GM12878 (cell line): Measurements from ENCODE around the gene DOCK9. TPM values are rescaled to one million over a fixed set of nuclear protein-coding genes. Genes with fewer than 3 reads are reported as not detected.
"Not testable (repeated sequence)": the region's sequence is repeated elsewhere in the genome, so short reads cannot be mapped to it uniquely, and the experiment has no call there.

Experiments used
- ATAC-seq: fragments of 200-7000 bp; cut with Tn5 transposase; 3 replicates; pipeline ENCODE4 v1.9.1; 2020; ENCODE audit warnings: mild to moderate bottlenecking, moderate library complexity
- BruUV-seq: library from RNA; stranded (reverse); fragments of 400-500 nt; replicated peaks from 2 replicates; lab custom pipeline; 2021; lab: Mats Ljungman, UMichigan
- CTCF ChIA-PET: fragments of 300-600 bp; sonication (Branson Sonifier 250); formaldehyde crosslinking; extraction: SDS; loops from one replicate; lab custom pipeline; 2021; ENCODE audit warnings: inconsistent platforms; lab: Yijun Ruan, JAX
- POLR2A ChIA-PET: fragments of 350-600 bp; formaldehyde crosslinking; extraction: SDS; loops from one replicate; lab custom pipeline; 2021; ENCODE audit warnings: inconsistent platforms; lab: Charles Lee
- RAD21 ChIA-PET: fragments of 300-600 bp; sonication (Branson Sonifier 250); formaldehyde crosslinking; loops from one replicate; lab custom pipeline; 2023; ENCODE audit warnings: antibody characterized with exemption; ENCODE audit not compliant: unreplicated experiment; lab: Charles Lee
- SMC1A ChIA-PET: fragments of 300-600 bp; sonication (Branson Sonifier 250); formaldehyde crosslinking; loops from one replicate; lab custom pipeline; 2023; ENCODE audit not compliant: unreplicated experiment, uncharacterized antibody; lab: Charles Lee
- DNase-seq: peaks from one replicate; pipeline ENCODE4 v3.0.0-alpha.2; 2011; ENCODE audit warnings: low read depth, low spot score
- FAIRE-seq: peaks from 3 replicates; lab custom pipeline; 2011; peaks lifted over from hg19 to GRCh38; lab: Jason Lieb, UNC
- H2AFZ ChIP-seq: 2 replicates; pipeline ENCODE4 v1.6.0; 2011; ENCODE audit warnings: low read depth, low read length, control low read depth; ENCODE audit not compliant: control insufficient read depth
- H3K27ac ChIP-seq: 2 replicates; pipeline ENCODE4 v1.5.1; 2011; ENCODE audit warnings: control low read depth; ENCODE audit not compliant: control insufficient read depth, insufficient read depth
- H3K27me3 ChIP-seq, 2 experiments: replicated peaks in 1 of 2; 2 replicates each; pipeline versions ENCODE4 v1.6.0 to v1.6.1; 2011; ENCODE audit warnings: low read length in 1 of 2; ENCODE audit not compliant: control insufficient read depth in 2 of 2, insufficient read depth in 2 of 2
- H3K36me3 ChIP-seq, 2 experiments: 2 replicates each; pipeline ENCODE4 v1.5.1; 2011; ENCODE audit warnings: low read length in 1 of 2; ENCODE audit not compliant: control insufficient read depth in 2 of 2, insufficient read depth in 2 of 2
- H3K4me1 ChIP-seq: 2 replicates; pipeline ENCODE4 v1.6.1; 2011; ENCODE audit warnings: mild to moderate bottlenecking, low read length, moderate library complexity, mixed read lengths; ENCODE audit not compliant: control insufficient read depth, insufficient read depth
- H3K4me2 ChIP-seq: 2 replicates; pipeline ENCODE4 v1.6.0; 2011; ENCODE audit warnings: control low read depth; ENCODE audit not compliant: control insufficient read depth, insufficient read depth
- H3K4me3 ChIP-seq: fragments of 200-600 bp; sonication (generic); 2 replicates; pipeline ENCODE4 v1.5.1; 2016
- H3K79me2 ChIP-seq: 2 replicates; pipeline ENCODE4 v1.6.0; 2011; ENCODE audit warnings: low read length; ENCODE audit not compliant: control insufficient read depth, insufficient read depth
- H3K9ac ChIP-seq: 2 replicates; pipeline ENCODE4 v1.8.0; 2011; ENCODE audit warnings: low read length, control low read depth, mixed read lengths; ENCODE audit not compliant: control insufficient read depth, insufficient read depth
- H3K9me3 ChIP-seq: replicated peaks from 3 replicates; pipeline ENCODE4 v1.5.1; 2011; ENCODE audit warnings: mild to moderate bottlenecking, low read length; ENCODE audit not compliant: control insufficient read depth, insufficient read depth
- H4K20me1 ChIP-seq: 2 replicates; pipeline ENCODE4 v1.6.0; 2011; ENCODE audit not compliant: control insufficient read depth, insufficient read depth
- FOXK2 ChIP-seq: fragments of 450-650 bp; IDR thresholded peaks from 2 replicates; pipeline ENCODE4 v1.6.1; 2017; ENCODE audit warnings: mild to moderate bottlenecking, moderate library complexity
- HDAC2 ChIP-seq: fragments of 200-600 bp; sonication (generic); IDR thresholded peaks from 2 replicates; pipeline ENCODE4 v1.6.1; 2017
- RAD21 ChIP-seq: IDR thresholded peaks from 2 replicates; pipeline ENCODE4 v1.6.1; 2011; ENCODE audit warnings: mild to moderate bottlenecking, low read depth, low read length, moderate library complexity; ENCODE audit not compliant: insufficient read depth
- RCOR1 ChIP-seq: conservative IDR thresholded peaks from 2 replicates; pipeline ENCODE4 v1.6.1; 2012; ENCODE audit warnings: low read depth, low read length, improper control_type of control experiment
- SMARCA5 ChIP-seq: fragments of 450-650 bp; IDR thresholded peaks from 2 replicates; pipeline ENCODE4 v1.6.1; 2017; ENCODE audit warnings: mild to moderate bottlenecking
- SUPT20H ChIP-seq: IDR thresholded peaks from 2 replicates; pipeline ENCODE4 v1.6.1; 2011; ENCODE audit warnings: low read depth, mild to moderate bottlenecking, low read length, moderate library complexity, borderline replicate concordance; ENCODE audit not compliant: control insufficient read depth
- TARDBP ChIP-seq: IDR thresholded peaks from 2 replicates; pipeline ENCODE4 v1.6.1; 2016; ENCODE audit warnings: borderline replicate concordance
- ZNF24 ChIP-seq: fragments of 450-650 bp; IDR thresholded peaks from 2 replicates; pipeline ENCODE4 v1.6.1; 2017; ENCODE audit warnings: antibody characterized with exemption, mild to moderate bottlenecking
- WGBS: methylation state at CpG from one replicate; pipeline ENCODE4 v1.1.6; 2016; ENCODE audit warnings: low lambda C conversion rate; ENCODE audit not compliant: insufficient replicate concordance, insufficient coverage; ENCODE audit errors: missing lambda C conversion rate; 5-methylcytosine and 5-hydroxymethylcytosine counted together
- in situ Hi-C: fragments of 300-500 bp; cut with MboI; formaldehyde crosslinking; loops from 9 replicates; pipeline ENCODE4 v1.14.3; 2018; ENCODE audit warnings: mixed read lengths
- intact Hi-C: fragments of 100-400 bp; cut with micrococcal nuclease; formaldehyde crosslinking; loops from one replicate; pipeline ENCODE4 v1.14.2; 2022; ENCODE audit not compliant: unreplicated experiment
- polyA plus RNA-seq, 11 experiments: library from polyadenylated mRNA; depleted of rRNA in 4 of 11; unstranded in 6 of 11; stranded (reverse) in 5 of 11; fragments of >200 nt; fragmentation: Nextera tagmentation in 4 of 11; fragmentation: Illumina TruSeq in 1 of 11; extraction: Ambion mirVana in 4 of 11; extraction: Trizol in 1 of 11; gene quantifications; 1 replicate in 1 of 11; 2 replicates in 10 of 11; pipeline versions ENCODE4 v1.2.1 to v1.2.3, GENCODE V29; 2011 to 2016; ENCODE audit warnings: inconsistent platforms in 2 of 11, missing spikeins in 2 of 11, low read depth in 1 of 11
- total RNA-seq, 4 experiments: library from RNA; depleted of rRNA in 3 of 4; stranded (reverse); fragments of >200 nt in 3 of 4; fragmentation: Illumina TruSeq in 1 of 4; extraction: Trizol in 1 of 4; gene quantifications; 2 replicates each; pipeline versions ENCODE4 v1.2.1 to v1.2.3, GENCODE V29; 2013 to 2021
- TF ChIP-seq, protein P1 (sequence below): fragments of 450-650 bp; IDR thresholded peaks from 2 replicates; pipeline ENCODE4 v1.6.1; 2017; ENCODE audit warnings: mild to moderate bottlenecking, moderate library complexity
- TF ChIP-seq, protein P2 (sequence below): IDR thresholded peaks from 2 replicates; pipeline ENCODE4 v1.6.1; 2012; ENCODE audit warnings: low read depth, low read length, improper control_type of control experiment
- TF ChIP-seq, protein P3 (sequence below): fragments of 450-650 bp; IDR thresholded peaks from 2 replicates; pipeline ENCODE4 v1.6.1; 2014; ENCODE audit warnings: mild to moderate bottlenecking

DOCK9 gene
- total and polyA plus RNA-seq, 10 of the 15 experiments (the other 5 are each of a cell fraction or from before 2014, with no cell fraction given), result 0.09 to 2.9 (median 0.74) TPM

DNA sequence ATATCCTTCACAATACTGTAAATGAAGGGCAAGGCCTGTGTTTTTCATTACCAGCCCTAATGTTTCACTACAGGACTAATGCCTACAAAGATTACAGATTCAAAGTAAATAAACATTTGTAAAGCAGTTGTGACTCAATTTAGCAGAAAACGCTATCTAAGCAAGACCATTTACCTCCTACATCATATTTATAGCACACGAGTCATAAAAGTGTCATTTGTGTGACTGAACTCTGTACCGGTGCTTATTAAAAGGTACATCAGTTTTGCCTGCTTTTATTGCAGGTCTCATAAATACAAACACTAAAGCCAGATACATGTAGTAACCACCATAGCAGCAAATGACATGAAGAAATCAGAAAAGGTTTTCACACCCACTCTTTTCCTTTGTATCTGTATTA, 163.9 kb downstream of the DOCK9 start:
- Histone ChIP-seq H3K27ac (no peak overlapping the region), H2AFZ (no peak overlapping the region), H3K9ac (no peak overlapping the region), H3K36me3 (no peaks in the 10 kb centered on the region), H4K20me1 (no peaks in the 10 kb centered on the region; the same call in 1 of the 2 replicates), H3K4me1 (no peaks in the 10 kb centered on the region), H3K9me3 (no peaks in the 10 kb centered on the region), H3K4me2 (no peak overlapping the region), H3K79me2 (no peaks in the 10 kb centered on the region), H3K27me3 (no peaks in the 10 kb centered on the region), H3K4me3 (no peak overlapping the region)
- RAD21 ChIA-PET, result no interaction called here
- no peak for ATAC-seq
- in situ Hi-C loops, result no loop called here
- FAIRE-seq, result no peak
- SMC1A ChIA-PET, result no interaction called here
- POLR2A ChIA-PET, result interaction anchor here (0.7 kb wide), 1 partner anchor 46 kb away, joined by 5 read pairs; no protein-coding TSS in a partner anchor
- TF ChIP-seq HDAC2, result no peak
- no peak for TF ChIP-seq RAD21
- TF ChIP-seq, protein P1, sequence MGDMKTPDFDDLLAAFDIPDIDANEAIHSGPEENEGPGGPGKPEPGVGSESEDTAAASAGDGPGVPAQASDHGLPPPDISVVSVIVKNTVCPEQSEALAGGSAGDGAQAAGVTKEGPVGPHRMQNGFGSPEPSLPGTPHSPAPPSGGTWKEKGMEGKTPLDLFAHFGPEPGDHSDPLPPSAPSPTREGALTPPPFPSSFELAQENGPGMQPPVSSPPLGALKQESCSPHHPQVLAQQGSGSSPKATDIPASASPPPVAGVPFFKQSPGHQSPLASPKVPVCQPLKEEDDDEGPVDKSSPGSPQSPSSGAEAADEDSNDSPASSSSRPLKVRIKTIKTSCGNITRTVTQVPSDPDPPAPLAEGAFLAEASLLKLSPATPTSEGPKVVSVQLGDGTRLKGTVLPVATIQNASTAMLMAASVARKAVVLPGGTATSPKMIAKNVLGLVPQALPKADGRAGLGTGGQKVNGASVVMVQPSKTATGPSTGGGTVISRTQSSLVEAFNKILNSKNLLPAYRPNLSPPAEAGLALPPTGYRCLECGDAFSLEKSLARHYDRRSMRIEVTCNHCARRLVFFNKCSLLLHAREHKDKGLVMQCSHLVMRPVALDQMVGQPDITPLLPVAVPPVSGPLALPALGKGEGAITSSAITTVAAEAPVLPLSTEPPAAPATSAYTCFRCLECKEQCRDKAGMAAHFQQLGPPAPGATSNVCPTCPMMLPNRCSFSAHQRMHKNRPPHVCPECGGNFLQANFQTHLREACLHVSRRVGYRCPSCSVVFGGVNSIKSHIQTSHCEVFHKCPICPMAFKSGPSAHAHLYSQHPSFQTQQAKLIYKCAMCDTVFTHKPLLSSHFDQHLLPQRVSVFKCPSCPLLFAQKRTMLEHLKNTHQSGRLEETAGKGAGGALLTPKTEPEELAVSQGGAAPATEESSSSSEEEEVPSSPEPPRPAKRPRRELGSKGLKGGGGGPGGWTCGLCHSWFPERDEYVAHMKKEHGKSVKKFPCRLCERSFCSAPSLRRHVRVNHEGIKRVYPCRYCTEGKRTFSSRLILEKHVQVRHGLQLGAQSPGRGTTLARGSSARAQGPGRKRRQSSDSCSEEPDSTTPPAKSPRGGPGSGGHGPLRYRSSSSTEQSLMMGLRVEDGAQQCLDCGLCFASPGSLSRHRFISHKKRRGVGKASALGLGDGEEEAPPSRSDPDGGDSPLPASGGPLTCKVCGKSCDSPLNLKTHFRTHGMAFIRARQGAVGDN, result no peak
- TF ChIP-seq SMARCA5, result no peak
- TF ChIP-seq, protein P2, sequence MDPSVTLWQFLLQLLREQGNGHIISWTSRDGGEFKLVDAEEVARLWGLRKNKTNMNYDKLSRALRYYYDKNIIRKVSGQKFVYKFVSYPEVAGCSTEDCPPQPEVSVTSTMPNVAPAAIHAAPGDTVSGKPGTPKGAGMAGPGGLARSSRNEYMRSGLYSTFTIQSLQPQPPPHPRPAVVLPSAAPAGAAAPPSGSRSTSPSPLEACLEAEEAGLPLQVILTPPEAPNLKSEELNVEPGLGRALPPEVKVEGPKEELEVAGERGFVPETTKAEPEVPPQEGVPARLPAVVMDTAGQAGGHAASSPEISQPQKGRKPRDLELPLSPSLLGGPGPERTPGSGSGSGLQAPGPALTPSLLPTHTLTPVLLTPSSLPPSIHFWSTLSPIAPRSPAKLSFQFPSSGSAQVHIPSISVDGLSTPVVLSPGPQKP, result no peak
- no peak for TF ChIP-seq ZNF24
- no peak for TF ChIP-seq SUPT20H
- TF ChIP-seq FOXK2, result no peak
- TF ChIP-seq, protein P3, sequence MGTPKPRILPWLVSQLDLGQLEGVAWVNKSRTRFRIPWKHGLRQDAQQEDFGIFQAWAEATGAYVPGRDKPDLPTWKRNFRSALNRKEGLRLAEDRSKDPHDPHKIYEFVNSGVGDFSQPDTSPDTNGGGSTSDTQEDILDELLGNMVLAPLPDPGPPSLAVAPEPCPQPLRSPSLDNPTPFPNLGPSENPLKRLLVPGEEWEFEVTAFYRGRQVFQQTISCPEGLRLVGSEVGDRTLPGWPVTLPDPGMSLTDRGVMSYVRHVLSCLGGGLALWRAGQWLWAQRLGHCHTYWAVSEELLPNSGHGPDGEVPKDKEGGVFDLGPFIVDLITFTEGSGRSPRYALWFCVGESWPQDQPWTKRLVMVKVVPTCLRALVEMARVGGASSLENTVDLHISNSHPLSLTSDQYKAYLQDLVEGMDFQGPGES, result no peak
- TF ChIP-seq TARDBP, result no peak
- TF ChIP-seq RCOR1, result no peak
- CTCF ChIA-PET, result interaction anchor here (1.5 kb wide), 1 partner anchor 26 kb away, joined by 3 read pairs; no protein-coding TSS in a partner anchor
- DNase-seq, result no peak
- BruUV-seq, result no TSS peak
- WGBS, result 27% methylated on average over 3 of the region's 3 CpGs
- intact Hi-C loops, result no loop called here

DNA sequence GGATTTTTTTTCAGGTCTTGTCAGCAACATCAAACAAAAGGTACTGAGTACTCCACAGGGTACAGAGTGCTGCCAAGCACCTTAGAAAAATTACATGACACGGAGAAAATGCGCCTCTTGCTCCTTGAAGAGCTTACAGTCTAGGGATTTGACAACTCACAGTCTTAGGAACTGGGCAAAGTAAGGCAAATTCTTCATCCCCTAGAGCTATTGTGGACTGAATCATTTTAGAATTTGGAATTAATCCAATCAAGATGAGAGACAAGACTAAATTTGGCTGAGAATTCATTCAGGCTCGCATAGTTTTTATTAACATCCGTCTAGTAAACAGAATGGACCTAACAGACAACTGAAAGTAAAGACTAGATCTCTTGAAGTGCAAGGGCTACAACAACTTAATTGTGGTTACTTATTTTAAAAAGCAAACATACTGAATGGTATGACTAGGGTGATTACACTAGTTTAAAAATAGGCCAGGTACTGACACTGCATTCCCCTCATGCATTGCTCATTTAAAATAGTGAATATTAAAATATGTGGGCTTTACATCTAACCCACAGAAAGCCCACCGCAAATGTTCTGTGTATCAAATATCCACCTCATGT, 165.6 kb downstream of the DOCK9 start:
- DNase-seq, H3K36me3 ChIP-seq, H3K27ac ChIP-seq, intact Hi-C loops, FAIRE-seq, ATAC-seq, H3K79me2 ChIP-seq, in situ Hi-C loops, H3K4me1 ChIP-seq, H3K4me2 ChIP-seq, CTCF ChIA-PET, H3K9me3 ChIP-seq, H3K27me3 ChIP-seq, H2AFZ ChIP-seq, H3K4me3 ChIP-seq, H3K9ac ChIP-seq, H4K20me1 ChIP-seq: not testable (repeated sequence)
- SMC1A ChIA-PET, result interaction anchor here (1.3 kb wide), 1 partner anchor 9 kb away, joined by 4 read pairs; no protein-coding TSS in a partner anchor
- BruUV-seq, result TSS peak; percentile 82
- WGBS, result no CpG with 5 or more reads among the region's 5 CpGs
- POLR2A ChIA-PET, result interaction anchor here (1.1 kb wide), 1 partner anchor 13 kb away, joined by 3 read pairs; no protein-coding TSS in a partner anchor
- RAD21 ChIA-PET, result interaction anchor here (0.7 to 1.1 kb wide), 2 partner anchors 9 kb away, joined by 3 to 4 read pairs; no protein-coding TSS in a partner anchor
